Measurements from ENCODE around the gene CFAP46.

DNA sequence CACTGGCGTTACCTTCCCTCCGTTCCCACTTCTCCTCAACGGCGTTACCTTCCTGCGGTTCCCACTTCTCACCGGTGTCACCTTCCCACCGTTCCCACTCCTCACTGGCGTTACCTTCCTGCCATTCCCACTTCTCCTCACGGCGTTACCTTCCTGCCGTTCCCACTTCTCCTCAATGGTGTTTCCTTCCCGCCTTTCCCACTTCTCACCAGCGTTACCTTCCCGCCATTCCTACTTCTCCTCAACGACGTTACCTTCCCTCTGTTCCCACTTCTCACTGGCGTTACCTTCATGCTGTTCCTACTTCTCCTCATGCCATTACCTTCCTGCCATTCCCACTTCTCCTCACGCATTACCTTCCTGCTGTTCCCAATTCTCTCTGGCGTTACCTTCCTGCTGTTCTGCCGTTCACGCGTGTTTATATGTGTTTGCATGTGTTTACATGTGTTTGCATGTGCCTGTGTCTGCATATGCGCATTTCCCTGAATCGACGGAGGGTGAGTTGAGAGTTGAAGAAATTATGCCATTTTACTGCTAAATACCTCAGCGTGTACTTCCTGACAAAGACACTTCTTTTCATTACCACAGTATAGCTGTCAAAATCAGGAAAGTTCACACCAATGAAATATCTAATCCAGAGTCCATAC, 23.2 kb upstream of the CFAP46 start:
- TF ChIP-seq POLR2A (IDR thresholded peaks at IDR 0.05; ENCODE audit: low read depth), result no peak
- TF ChIP-seq, protein P1, sequence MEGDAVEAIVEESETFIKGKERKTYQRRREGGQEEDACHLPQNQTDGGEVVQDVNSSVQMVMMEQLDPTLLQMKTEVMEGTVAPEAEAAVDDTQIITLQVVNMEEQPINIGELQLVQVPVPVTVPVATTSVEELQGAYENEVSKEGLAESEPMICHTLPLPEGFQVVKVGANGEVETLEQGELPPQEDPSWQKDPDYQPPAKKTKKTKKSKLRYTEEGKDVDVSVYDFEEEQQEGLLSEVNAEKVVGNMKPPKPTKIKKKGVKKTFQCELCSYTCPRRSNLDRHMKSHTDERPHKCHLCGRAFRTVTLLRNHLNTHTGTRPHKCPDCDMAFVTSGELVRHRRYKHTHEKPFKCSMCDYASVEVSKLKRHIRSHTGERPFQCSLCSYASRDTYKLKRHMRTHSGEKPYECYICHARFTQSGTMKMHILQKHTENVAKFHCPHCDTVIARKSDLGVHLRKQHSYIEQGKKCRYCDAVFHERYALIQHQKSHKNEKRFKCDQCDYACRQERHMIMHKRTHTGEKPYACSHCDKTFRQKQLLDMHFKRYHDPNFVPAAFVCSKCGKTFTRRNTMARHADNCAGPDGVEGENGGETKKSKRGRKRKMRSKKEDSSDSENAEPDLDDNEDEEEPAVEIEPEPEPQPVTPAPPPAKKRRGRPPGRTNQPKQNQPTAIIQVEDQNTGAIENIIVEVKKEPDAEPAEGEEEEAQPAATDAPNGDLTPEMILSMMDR (IDR thresholded peaks at IDR 0.05), result no peak
- no peak for TF ChIP-seq EP300 (IDR thresholded peaks at IDR 0.05)
- TF ChIP-seq POLR2AphosphoS5 (IDR thresholded peaks at IDR 0.05), result no peak
